NCI-H1105 treated with DMSO at 0.1 percent for 48 hours (cell line): ENCODE measurements around the gene RUNDC3A.
A peak's percentile ranks its signal among the peaks of the same experiment; 100 is the strongest.

ENCODE experiments used
- DNase-seq: peaks from one replicate; lab custom pipeline; 2025; lab: John Stamatoyannopoulos, UW

RUNDC3A gene

DNA sequence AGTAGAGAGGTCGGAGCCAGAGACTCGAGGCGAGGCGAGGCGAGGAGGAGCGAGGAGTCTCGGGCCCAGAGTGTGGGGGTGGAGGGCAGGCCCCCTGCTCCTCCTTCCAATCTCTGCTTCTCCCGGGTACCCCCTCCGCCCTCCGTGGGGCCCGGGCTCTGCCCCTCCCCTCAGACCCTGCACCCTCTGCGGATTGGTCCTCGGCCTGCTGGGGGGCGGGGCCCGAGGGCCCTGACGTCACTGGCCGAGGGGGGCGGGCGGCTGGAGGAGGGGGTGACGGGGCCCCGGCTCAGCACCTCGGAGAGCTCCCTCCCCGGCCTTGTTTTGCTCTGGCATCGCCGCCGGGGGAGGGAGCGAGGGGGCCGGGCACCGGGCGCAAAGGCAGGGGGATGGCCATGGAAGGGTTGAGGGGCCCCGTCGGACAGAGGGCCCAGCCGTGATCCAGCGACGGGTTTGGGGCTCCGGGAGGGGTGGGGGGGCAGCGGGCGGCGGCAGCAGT, at the start of gene RUNDC3A:
Gene RUNDC3A (plus strand): TSS at position 282 of the 499 bp plus-strand sequence. CDS start 232 bp downstream, outside the sequence.
- DNase-seq: peak; percentile 78

GRCh38 chr17:44258811-44259351, 49.5 kb upstream of the RUNDC3A start:
- no peak for DNase-seq

GRCh38 chr17:44260296-44260695, 48.1 kb upstream of the RUNDC3A start:
- no peak for DNase-seq

GRCh38 chr17:44262654-44263225, 45.7 kb upstream of the RUNDC3A start:
- no peak for DNase-seq

GRCh38 chr17:44263345-44263902, 45.0 kb upstream of the RUNDC3A start:
- DNase-seq: no peak

DNA sequence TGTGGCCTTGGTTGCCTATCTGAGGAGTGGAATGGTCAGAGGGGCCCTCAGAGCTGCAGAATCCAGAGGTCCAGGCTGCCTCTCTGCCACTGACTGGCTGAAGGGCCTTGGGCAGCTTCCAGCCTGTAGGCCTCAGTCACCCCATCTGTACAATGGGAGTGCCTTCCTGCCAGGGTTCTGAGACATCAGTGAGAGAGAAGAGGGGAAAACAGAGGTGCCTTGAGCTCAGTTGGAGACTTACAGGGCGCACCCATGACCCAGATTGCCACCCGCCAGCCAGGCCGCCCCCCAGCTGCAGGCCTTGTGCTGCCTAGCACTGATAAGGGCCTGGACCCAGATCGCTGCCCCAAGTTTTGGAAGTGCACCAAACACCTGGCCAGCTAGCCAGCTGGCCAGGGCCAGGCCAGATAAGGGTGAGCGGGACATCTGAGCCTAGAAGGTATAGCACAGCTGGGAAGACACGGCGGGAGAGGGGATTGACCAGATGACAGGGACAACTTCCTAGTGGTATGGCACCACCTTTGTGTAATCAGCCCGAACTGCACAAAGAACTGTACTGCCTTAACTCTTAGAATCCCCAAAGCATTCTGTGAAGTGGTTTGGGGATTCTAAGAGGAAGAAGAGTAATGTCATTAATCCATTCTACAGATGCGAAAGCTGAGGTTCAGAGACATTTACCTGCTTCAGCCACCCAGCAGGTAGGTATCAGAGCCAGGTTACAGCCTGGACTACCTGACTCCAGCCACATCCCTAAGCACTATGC, 41.8 kb upstream of the RUNDC3A start:
- no peak for DNase-seq

- DNase-seq: no peak
Measured at GRCh38 chr17:44267165-44267455, 41.3 kb upstream of the RUNDC3A start.

GRCh38 chr17:44267818-44268490, 40.4 kb upstream of the RUNDC3A start, which contains the start of gene SLC4A1:
TSS of gene SLC4A1 (minus strand) at chr17:44268135. CDS start at chr17:44262866, 5,269 bp downstream.
- no peak for DNase-seq

GRCh38 chr17:44268709-44269534, 39.5 kb upstream of the RUNDC3A start:
- no peak for DNase-seq

GRCh38 chr17:44269535-44270240, 38.7 kb upstream of the RUNDC3A start:
- DNase-seq: no peak

DNA sequence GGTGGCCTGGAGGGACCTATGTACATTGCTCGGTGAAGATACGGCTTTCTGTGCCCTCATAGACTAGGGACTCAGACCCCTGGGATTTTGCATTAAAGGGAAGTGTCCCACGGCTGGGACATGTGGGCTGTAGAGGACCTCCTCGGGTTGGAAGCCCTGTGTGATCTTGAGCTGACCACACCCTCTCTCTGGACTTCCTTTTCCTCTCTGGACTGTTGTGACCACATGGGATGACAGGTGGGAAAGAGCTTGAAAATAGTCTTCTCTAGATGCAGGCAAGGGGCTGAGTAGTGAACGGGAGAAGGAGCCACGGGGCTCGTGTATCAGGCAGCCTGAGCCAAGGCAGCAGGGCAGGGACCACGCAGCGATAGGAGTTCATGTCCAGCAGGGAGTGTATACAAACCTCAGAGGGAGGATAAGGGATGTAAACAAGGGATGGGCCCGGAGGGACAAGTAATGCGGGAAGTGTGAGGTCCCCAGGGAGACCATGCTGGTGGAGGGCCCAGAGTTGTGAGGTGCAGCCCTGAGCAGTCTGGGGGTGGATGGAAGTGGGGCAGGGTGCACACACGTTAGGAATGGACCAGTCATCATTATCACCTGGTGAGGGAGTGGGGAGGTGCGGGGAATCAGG, 36.0 kb upstream of the RUNDC3A start:
- DNase-seq: no peak

GRCh38 chr17:44272954-44273353, 35.4 kb upstream of the RUNDC3A start:
- no peak for DNase-seq

DNA sequence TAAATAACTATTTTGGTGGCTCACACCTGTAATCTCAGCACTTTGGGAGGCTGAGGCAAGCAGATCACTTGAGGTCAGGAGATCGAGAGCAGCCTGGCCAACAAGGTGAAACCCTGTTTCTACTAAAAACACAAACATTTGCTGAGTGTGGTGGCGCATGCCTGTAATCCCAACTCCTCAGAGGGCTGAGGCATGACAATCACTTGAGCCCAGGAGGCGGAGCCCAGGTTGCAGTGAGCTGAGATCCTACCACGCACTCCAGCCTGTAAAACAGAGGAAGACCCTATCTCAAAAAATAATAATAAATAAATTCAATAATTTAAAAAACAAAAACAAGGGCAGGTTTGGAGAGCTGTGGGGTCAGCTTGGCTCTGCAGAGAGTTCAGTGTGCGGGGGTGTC, 34.8 kb upstream of the RUNDC3A start:
- no peak for DNase-seq

DNA sequence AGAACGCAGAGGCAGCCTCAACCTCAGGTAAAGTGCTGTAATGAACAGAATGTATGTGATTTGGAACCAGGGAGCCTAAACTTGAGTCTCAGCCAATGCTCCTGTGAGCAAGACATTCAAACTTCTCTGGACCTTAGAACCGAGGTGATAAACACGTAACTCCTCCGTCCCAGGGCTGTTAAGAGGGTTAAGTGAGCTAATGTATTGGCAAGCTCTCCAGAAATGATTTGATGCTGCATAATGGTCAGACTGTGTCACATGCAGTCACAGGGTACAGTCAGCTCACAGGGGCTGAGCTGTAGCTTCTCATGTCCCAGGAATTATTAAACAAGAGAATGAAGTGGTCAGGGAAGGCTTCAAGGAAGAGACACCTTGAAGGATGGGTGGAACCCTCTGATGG, 30.4 kb upstream of the RUNDC3A start:
- DNase-seq: no peak

DNA sequence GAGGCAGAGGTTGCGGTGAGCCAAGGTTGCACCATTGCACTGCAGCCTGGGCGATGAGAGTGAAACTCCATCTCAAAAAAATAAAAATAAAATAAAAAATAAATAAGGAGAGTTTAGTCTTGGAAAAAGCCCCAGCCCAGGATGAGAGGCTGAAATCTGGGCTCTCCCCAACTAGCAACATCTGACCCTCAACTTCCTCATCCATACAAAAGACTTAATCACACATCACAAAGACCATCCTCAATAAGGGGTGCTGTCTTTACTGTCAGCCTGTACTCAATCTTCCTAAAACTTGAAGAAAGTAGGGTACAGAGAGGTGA, 29.1 kb upstream of the RUNDC3A start:
- no peak for DNase-seq

- no peak for DNase-seq
Measured at GRCh38 chr17:44279666-44280391, 28.6 kb upstream of the RUNDC3A start.

- DNase-seq: no peak
Measured at GRCh38 chr17:44280392-44280937, 27.9 kb upstream of the RUNDC3A start.

DNA sequence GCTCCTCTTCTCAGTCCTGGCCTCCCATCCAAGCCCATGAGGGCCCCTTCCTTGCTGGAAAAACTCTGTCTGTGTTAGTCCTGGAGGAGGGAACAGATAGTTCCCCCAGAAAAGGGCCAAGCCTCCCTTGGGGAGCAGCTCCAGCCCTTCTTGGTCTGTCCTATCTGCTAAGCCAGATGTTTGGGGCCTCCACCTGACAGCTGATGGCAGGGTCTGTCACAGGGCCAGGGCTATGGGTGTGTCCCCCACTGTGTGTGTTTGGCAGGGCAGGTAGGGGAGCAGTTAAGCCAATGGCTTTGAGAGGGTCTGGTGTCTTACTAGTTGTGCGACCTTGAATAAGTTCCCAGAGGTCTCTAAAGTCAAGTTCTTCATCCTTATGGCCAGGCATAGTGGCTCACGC, 26.8 kb upstream of the RUNDC3A start:
- DNase-seq: no peak

DNA sequence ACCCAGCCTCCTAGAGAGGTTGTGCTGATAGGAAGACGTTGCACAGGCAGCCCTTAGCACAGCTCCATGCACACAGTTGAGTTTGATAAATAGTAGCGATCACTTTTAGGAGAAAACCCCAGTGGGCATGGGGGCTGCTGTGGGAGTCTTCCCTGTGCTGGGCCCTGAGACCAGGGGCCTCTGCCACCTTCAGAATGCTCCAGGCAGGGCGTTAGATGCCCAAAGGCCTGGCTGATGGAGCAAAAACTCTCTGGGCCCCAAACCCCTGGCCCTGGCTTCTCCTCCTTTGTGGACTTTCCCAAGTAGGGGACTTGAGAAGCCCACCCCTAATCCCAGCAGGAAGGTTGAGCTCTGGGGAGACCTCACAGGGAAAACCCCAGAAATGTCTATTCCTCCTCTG, 26.1 kb upstream of the RUNDC3A start:
- no peak for DNase-seq
